Pulmonary artery endothelial cell (primary cell): Measurements from ENCODE around the gene YIPF5. TPM values are rescaled to one million over a fixed set of nuclear protein-coding genes. Genes with fewer than 3 reads are reported as not detected.
A peak's percentile ranks its signal among the peaks of the same experiment; 100 is the strongest.

Experiments used
- DNase-seq: peaks from one replicate; pipeline ENCODE4 v3.0.0-alpha.2; 2011; ENCODE audit warnings: low read depth, low spot score
- total RNA-seq: library from RNA; depleted of rRNA; stranded (reverse); fragments of >200 nt; gene quantifications from 2 replicates; pipeline ENCODE4 v1.2.3, GENCODE V29; 2014

Gene YIPF5
- 118 and 134 TPM in 2 replicates for total RNA-seq

DNA sequence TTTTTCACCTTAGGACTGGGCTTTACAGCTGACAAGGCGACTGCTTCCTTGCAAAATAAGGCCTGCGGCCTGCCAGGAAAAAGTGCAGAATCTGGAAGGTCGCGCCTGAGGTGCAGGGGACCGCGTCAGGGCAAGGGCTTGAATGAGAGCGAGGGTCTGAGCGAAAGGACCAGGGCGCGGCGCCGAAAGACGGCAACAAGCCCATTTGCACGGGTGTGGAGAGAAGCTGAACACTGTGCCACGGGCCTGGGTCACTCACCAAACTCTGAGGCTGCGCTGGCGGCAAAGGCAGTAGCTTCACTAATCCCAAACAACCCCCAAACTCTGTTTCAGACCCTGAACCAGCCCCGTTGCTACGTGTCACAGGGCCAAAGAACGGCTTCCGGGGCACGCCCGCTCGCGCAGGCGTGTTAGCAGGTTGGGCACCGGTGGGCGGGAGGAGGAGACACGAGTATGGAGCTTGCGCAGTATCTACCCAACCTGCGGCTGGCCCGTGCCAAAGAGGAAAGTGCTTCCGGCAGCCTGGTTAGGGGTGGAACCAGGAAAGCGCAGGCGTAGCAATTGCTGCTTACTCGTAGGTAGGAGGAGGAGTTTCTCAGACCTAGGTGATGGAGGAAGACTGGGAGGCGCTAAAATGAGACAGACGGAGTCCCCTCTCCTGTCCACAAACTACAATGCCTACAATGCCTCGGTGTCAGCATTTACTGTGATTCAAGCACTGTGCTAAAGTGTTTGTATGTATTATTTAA is at the start of gene YIPF5, which contains the start of gene KCTD16:
YIPF5 (minus strand) TSS at position 384 of the 749 bp plus-strand sequence. CDS start 704 bp downstream, outside the sequence.
KCTD16 (plus strand) TSS at position 598 of the 749 bp plus-strand sequence.
- DNase-seq: peak; percentile 82

DNA sequence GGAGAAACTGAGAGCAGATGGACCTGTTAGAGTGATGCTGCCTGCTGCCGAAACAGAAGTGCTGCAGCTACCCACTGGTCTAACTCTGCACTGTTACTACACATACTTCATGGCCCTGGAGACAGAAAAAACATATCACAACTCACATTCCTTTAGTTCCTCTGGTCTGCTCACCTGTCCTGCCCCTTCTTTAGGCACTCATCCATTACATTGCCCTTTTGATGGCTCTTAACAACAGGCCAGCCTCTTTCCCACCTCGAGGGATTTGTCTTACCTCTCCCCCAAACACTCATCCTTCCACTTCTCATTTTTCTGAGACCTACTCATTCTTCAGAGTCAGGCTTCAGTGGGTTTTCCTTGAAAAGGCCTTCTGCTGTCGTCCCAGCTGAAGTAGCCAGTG is 49.4 kb upstream of the YIPF5 start:
- no peak for DNase-seq

DNA sequence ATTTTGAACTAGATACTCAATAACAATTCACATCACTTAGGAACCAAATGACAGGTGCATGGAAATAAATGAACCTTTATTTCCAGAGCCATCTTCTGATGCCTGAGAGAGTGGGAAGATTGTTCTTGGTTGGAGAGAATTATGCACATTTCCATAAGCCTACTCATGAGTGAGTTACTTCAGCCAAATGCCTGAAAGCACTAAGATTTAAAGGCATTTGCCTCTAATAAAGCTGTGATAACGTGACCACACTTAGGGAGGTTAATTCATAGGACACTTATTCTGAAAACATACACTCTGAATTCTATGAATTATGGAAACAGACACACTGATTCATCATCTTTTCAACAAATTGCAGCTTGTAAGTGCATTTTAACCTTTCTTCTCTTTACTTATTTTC is 40.2 kb upstream of the YIPF5 start:
- DNase-seq: no peak

DNA sequence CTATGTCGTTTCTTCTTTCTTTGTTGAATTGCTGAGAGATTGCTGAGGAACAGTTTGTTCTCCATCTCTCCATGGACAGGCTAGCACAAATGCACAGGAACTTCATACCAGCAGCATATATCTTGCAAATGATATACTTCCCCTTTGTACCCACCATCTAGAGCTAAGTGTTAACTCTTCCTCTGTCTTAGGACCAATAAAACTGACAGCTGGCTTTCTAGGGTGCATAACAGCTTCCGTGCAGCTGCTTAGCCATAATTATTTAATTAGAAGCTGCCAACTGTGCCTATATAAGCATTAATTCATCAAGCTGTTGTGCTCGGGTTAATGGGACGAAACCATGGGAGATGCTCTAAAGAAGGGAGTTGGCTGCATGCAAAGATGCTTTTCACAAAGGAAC is 38.9 kb upstream of the YIPF5 start:
- DNase-seq: no peak

DNA sequence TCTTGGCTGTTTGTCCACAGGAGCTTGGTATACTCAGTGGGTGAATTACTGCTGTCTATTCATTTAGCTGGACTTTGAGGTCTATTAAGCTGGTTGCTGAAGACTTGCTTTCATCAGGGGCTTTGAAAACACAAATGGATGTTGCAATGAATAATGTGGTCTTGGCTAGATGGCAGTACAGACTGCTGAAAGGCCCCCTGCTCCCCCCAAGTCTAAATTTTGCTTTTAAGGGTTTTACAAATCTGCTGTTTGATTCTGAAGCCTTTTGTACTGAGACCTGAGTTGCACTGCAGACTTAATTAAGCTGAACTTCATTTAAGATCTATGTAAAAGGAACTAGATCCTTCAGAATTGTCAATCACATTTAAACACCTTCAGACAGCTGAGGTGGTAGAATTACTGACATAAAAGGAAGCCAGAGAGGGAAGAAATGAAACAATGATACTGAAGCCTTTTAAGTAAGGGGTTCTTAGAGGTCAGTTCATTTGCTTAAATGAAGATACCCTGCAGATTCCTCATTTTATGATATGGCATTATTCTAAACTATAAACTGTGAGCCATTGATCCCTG is 37.5 kb upstream of the YIPF5 start:
- DNase-seq: no peak

DNA sequence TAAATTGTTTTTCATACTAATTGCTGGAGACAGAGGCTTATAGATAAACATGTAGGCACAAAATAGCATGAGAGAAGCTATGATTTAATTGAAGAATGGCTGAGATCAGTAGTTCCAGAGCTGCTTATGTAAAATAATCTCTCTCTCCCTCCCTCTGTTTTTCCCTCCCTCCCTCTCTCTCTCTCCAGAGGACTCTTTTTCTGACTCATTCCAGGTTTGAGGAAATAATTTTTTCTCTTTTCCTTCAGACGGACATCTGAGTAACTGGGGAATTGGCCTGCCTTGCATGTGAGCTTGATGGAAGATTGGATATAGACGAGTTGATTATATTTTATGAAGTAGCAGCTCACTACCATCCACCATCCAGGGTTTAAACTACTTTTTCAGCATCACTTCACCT is 35.7 kb upstream of the YIPF5 start:
- DNase-seq: no peak

DNA sequence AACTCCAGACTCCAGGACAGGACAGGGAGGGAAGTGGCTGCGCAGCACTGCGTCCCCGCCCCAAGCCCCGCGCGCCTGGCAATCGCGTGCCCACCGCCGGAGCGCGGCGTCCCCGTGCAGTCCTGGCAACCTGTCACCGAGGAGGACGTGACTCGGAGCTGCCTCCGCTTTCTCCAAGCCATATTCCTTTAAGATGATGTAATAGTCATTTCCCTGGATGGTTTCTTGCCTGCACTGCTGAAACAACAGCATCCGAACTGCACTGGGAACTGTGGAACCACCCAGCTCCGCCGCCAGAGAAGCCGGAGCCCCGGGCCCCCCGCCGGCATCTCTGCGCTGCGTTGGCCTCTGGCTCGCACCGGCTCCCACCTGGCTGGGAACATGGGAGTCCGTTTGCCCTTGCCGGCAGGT is 34.7 kb upstream of the YIPF5 start:
- no peak for DNase-seq

DNA sequence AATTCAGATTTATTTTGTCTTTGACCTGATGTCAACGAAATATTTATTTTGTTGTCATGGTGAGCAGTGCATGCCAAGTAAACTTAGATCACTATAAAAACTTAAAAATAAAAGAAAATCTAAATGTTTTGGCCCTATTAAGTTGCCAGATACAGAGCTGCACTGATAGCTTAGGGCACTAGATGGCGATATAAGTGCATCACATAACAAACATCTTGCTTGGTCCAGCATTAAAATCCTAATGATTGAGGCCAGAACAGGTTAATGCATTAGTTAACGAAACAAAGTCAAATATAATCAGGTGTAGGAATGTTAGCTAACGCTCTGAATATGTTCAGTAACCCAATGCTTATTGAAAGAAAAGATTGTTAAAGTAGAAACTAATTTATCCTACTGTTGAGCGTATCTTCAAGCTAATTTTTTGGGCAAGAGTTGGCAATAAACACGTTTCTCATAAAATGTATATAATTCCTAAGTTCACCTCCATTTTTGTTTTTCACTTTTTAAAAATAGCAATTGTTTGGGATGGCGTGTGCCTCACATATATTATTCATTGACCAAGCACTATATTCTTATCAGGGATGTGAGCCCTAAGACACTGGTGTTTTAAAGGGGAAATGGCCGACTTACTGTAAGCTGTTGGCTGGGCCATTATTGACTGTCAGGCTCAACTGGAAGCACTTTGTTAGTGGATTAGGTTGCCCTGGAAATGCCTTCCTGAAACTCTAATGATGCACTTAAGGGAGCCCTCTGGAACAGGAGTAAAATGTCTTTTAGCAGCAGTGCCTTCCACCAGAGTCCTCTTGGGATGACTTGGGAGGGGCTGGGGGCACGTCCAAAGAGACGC is 33.5 kb upstream of the YIPF5 start:
- DNase-seq: peak; percentile 36

DNA sequence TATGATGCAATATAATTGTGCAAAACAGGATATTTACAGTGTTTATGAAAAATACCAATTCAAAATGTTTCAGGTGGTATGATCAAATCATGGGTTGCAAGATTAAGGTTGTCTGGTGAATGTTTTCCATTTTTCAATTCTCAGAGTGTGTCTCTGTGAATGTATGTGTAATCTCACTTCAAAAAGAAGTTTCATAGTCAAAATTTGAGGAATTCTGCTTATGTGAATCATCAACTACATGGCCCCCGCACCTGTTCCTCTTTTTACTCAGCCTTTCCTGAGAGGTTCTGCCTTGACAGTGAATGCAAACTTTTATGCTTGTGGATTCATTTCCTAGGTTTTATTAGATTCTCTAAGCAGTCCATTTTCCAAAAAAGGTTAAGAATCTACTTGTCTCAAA is 32.3 kb upstream of the YIPF5 start:
- no peak for DNase-seq

DNA sequence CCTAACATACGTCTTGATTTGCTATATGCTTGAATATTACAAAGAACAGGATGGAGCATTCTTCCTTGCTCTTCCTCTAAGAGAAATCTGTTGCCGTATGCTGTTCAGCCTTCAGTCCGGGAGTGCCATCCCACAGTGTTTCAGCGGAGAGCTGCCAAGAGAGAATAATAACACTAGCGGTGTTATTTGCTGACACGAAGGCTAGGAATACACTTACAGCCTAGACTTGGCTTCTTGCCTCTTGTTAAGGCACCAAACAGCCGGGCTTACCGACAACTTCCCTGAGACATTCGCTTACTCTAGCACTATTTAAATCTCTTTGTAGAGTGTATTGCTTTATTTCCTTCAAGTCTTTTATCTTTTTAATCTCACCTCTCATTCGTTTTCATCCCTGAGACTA is 31.6 kb upstream of the YIPF5 start:
- DNase-seq: no peak

DNA sequence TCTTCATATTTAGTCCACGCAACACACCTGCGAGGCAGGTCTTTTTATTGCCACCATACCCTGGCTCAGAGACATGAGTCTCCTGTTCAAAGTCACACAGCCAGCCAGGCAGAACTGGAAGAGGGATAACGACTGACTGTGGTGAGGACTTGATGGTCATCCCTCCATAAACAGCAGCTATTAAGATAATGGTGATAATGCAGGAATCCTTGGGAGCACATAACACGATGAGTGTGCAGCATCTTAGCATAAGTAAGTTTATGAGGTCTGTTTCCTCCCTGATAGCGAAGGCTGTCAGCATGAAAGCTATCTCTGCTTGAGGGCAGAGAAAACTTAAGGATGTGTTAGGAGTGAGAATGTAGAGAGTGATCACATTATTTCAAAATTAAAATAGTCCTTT is 31.1 kb upstream of the YIPF5 start:
- no peak for DNase-seq

DNA sequence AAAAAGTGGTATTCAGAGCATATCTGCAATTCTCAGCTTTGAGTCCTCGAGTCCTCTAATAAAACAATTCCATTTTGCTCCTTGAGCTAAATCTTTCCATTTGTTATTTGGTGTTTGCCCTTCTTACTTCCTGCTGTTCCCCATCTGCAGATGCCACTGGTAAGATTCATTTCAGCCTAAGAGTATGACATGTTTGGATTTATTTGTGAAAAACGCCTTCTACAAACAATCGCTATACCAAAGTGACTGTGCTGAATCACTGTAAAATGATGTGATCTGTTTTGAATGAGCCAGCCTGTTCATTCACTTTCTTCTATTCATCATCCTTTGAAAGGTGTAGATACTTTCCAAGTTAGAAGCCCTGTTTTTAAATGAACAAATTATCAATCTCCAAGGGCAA is 27.9 kb upstream of the YIPF5 start:
- DNase-seq: no peak

DNA sequence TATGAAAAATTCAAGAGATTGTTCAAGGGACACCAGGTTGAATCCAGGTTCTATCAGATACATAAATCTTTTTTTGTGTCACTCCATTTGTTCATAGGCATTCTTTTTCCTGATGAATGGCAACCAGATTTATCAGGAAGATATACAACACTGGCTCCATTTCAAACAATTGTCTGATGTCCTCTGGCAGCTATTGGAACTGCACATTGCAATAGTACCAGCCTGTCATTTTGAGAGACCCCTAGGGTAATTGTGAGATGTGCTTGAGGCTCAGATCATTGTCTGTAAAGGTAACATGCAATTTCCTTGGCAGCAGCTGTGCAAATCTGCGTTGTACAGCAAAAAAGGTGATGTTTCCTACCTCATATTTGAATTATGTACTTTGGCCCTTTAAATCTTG is 26.2 kb upstream of the YIPF5 start:
- DNase-seq: no peak

DNA sequence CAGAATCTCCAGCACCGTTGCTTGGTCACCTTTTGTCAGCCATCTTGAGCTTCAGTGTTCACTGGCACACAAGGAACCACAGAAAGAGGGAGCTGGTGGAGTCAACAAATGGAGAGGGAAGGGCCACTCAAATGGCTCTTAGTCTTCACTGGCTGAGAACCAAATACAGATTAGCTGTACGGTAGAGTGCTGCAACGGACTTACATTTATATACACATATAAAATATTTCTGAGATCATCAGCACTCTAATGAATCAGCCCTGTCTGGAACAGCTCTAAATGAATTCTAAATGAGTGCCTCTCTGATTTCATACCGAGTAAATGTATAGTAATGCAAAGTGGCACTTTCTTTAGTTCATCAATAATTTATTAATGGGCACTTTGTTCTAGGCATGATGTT is 25.0 kb upstream of the YIPF5 start:
- DNase-seq: no peak

DNA sequence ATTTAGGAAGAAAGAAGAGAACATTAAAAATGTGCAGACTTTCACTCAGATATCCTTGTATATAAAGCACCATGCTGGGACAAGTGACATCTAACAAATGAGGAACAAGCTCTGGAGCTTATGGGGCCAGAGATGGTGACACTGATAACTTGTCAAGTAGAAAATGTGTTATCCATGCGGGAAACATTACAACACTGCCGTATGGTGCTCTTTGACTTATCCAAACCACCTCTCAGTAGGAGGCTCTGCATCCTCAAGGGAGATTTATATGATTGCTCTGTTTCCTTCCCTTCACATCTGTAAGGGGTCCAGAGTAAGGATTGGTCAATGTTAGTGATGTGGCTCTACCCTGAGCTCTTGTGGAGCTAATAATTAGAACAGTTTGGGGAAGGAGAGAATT is 23.7 kb upstream of the YIPF5 start:
- no peak for DNase-seq

DNA sequence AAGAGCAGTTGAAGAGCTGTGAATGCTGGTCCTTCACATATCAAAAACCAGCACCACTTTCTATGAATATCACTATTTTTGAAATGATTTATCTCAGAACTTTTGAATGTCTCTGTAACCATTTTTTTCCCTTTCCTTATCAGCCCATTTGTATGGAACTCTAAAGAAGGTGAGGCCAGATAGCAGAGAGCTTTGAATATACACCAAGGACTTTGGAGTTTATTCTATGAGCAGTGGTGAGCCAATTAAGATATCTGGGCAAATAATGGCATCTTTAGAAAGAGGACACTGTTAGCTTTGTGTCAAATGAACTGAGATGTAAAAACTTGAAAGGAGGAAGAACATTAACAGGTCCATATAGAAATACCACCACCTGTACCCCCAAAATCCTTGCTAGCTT is 22.2 kb upstream of the YIPF5 start:
- no peak for DNase-seq

DNA sequence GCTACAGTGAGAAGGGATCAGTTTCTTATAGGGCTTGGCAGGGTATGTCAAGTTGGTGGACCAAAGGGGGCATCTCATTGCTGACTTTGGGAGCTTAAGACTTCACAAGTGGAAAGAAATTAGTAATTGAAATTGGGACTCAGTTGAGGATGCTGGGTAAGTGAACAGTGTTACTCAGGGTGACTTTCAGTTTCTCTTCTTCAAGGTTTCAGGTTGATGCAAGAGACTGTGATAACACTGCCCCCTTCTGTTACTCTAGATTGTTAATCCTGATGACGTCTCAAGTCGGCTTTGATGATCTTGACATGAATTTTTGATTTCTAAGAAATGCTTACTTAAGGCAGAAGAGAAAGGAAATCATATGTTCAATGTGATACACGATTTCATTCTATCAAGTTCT is 21.5 kb upstream of the YIPF5 start:
- peak; percentile 70 for DNase-seq

DNA sequence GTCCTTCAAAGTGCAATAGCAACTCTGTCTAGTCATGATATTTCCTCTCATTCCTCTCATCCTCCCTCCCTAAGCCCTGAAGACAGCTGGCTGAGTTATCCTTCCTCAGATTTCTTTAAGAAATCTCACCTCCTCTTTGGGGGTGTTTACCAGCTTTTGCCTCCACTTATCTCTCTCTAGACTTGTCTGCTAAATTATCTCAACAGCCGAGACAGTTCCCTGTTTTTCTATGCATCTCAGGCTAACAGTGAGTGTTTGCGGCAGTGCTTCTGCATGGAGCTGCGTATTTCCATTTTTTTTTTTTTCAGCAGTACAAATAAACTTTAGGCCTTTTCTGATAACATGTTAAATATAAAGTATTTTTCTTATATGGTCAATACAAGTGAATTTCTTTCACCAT is 21.1 kb upstream of the YIPF5 start:
- no peak for DNase-seq

DNA sequence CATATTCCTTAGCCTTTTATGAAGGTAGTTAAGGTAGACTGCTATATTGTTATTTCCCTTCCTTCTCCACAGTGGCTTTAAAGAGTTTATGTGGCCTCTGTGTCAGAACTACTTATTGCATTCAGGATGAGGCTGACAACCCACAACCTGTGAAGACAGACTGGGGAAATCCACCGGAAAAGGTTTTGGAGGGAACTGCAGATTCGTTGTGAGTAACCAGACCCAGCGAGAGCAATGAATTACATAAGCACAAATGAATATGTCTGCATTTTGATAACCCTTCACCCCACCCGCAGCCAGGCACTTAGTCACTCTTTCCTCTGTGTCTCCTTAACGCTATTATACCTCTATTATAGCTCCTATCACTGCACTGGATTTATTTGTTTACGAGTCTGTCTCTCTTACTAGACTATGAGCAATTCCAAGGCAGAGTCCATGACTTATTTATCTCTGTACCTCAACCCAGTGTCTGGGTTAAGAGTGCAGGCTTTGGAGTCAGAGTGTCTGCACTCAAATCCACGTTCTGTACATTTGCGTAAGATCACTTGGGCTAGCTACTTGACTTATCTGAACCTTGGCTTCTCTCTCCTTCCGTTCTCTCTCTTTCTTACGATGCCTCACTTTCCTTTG is 19.5 kb upstream of the YIPF5 start:
- peak; percentile 94 for DNase-seq

DNA sequence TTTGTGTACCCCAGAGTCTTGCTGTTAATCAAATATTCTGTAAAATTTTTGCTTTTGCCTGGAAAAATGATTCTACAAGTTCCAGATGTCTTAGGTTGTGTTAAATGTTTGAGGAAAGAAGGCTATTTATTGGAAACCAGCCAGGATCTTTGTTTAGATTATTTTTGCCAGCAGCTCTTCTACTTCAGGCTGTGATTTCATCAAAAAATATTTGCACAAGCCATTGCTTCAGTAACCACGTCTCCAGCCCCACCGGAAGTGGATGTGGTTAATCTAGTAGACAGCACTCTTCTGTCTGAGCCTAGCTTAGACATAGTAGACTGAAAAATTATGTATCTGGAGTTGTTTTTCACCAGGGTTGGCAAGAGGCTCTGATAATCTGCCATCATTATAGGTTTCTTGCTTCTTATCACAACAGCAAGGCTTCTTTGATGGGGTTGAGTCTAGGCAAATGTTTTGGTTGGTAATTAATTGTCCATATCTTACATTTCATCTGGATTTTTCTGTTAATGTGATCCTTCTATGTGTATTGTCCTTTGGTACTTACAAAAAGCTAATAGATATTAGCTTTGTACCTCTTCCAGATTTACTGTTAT is 17.3 kb upstream of the YIPF5 start:
- DNase-seq: peak; percentile 78

DNA sequence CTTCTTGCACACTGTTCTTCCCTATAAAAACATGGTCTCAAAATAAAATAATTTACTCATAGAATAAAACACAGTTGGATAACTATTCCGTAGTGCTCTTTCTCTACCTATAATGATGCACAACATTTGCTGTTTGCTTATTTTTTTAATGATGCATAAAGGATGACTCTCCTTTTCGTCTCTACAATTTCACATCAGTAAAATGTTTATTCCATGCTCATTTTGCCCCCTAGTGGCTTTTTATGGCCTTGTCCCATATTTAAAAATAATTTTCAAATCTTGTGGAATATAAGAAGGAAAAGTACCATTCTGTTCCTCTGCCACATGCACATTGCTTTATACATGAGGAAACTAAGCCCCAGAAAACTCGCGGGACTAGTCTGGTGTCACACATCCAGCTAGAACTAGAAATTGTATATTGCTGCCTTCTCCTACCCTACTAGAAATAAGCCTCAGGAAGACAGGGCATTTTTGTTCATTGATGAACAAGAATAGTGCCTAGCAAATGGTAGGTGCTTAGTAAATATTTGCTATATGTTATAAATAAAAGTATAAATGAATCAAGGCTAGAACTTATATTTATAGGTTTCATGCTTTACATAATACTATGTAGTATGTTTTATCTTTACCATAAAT is 12.9 kb upstream of the YIPF5 start:
- no peak for DNase-seq
